Panc1 (cell line): ENCODE measurements around the gene SDHAF1. TPM values are rescaled to one million over a fixed set of nuclear protein-coding genes. Genes with fewer than 3 reads are reported as not detected.
A peak's percentile ranks its signal among the peaks of the same experiment; 100 is the strongest.

Source experiments
- ATAC-seq: fragments of 200-7000 bp; cut with Tn5 transposase; 2 replicates; pipeline ENCODE4 v1.9.1; 2020; ENCODE audit warnings: mild to moderate bottlenecking, moderate library complexity
- BruUV-seq: library from RNA; stranded (reverse); fragments of 400-500 nt; replicated peaks from 2 replicates; lab custom pipeline; 2021; lab: Mats Ljungman, UMichigan
- CTCF ChIA-PET: fragments of 300-600 bp; sonication (Branson Sonifier 250); formaldehyde crosslinking; loops from one replicate; lab custom pipeline; 2022; ENCODE audit warnings: antibody characterized with exemption; lab: Charles Lee
- POLR2A ChIA-PET: fragments of 300-600 bp; sonication (Branson Sonifier 250); formaldehyde crosslinking; loops from one replicate; lab custom pipeline; 2022; ENCODE audit warnings: antibody characterized with exemption; lab: Charles Lee
- DNase-seq: peaks from one replicate; pipeline ENCODE4 v3.0.0-alpha.2; 2010; ENCODE audit warnings: low read depth, low spot score
- H3K27ac ChIP-seq: 2 replicates; pipeline ENCODE4 v1.5.1; 2011; ENCODE audit warnings: mild to moderate bottlenecking, low read length, inconsistent platforms
- H3K27me3 ChIP-seq: fragments of 200-500 bp; sonication (Bioruptor generic); 2 replicates; pipeline ENCODE4 v1.6.0; 2014; ENCODE audit warnings: low read length, inconsistent platforms; ENCODE audit not compliant: control insufficient read depth, insufficient read depth
- H3K36me3 ChIP-seq: fragments of 200-500 bp; sonication (Bioruptor generic); 2 replicates; pipeline ENCODE4 v1.5.1; 2014; ENCODE audit warnings: inconsistent platforms, mild to moderate bottlenecking, low read length, moderate library complexity; ENCODE audit not compliant: control insufficient read depth, insufficient read depth
- H3K4me1 ChIP-seq: 2 replicates; pipeline ENCODE4 v1.5.1; 2011; ENCODE audit warnings: inconsistent platforms, mild to moderate bottlenecking, low read length, moderate library complexity; ENCODE audit not compliant: control insufficient read depth, insufficient read depth
- H3K4me3 ChIP-seq, 2 experiments: 2 replicates each; pipeline ENCODE4 v1.5.1; 2011 to 2012; ENCODE audit warnings: low read depth in 2 of 2, low read length in 2 of 2, mild to moderate bottlenecking in 2 of 2, inconsistent platforms in 1 of 2, moderate library complexity in 1 of 2
- H3K9me3 ChIP-seq: fragments of 200-500 bp; sonication (Bioruptor generic); 2 replicates; pipeline ENCODE4 v1.5.1; 2014; ENCODE audit warnings: low read depth, mild to moderate bottlenecking, inconsistent platforms, low read length, moderate library complexity; ENCODE audit not compliant: control insufficient read depth, insufficient read depth
- POLR2AphosphoS5 ChIP-seq: IDR thresholded peaks from 2 replicates; pipeline ENCODE4 v1.6.1; 2012; ENCODE audit warnings: mild to moderate bottlenecking, low read depth, low read length, moderate library complexity
- SIN3A ChIP-seq: IDR thresholded peaks from 2 replicates; pipeline ENCODE4 v1.6.1; 2012; ENCODE audit warnings: low read depth, mild to moderate bottlenecking, low read length, moderate library complexity, borderline replicate concordance; ENCODE audit not compliant: insufficient read depth
- TCF7L2 ChIP-seq: IDR thresholded peaks from 2 replicates; pipeline ENCODE4 v1.6.1; 2011; ENCODE audit warnings: mild to moderate bottlenecking, low read depth, low read length, inconsistent platforms
- in situ Hi-C: cut with HindIII; loops from 2 replicates; pipeline ENCODE4 v1.10.0; 2016; ENCODE audit warnings: low sequenced_read_pairs, low pct_unique_long_range_greater_than_20kb
- intact Hi-C: fragments of 100-400 bp; cut with micrococcal nuclease; formaldehyde crosslinking; loops from one replicate; pipeline ENCODE4 v1.10.0; 2022; ENCODE audit not compliant: unreplicated experiment
- total RNA-seq: library from RNA; stranded (reverse); gene quantifications from one replicate; pipeline ENCODE4 v1.2.1, GENCODE V29; 2021; ENCODE audit not compliant: unreplicated experiment
- TF ChIP-seq, protein P1 (sequence below), 2 experiments: IDR thresholded peaks; 2 replicates each; pipeline ENCODE4 v1.6.1; 2011 to 2012; ENCODE audit warnings: low read depth in 2 of 2, control low read depth in 1 of 2, low read length in 1 of 2, mild to moderate bottlenecking in 1 of 2, moderate library complexity in 1 of 2; ENCODE audit not compliant: insufficient read depth in 1 of 2
- TF ChIP-seq, protein P2 (sequence below): fragments of 450-650 bp; IDR thresholded peaks from 2 replicates; pipeline ENCODE4 v1.5.1; 2017; ENCODE audit warnings: mild to moderate bottlenecking

Gene SDHAF1
- total RNA-seq, 1 experiment from 2014 or later = 19.0 TPM

DNA sequence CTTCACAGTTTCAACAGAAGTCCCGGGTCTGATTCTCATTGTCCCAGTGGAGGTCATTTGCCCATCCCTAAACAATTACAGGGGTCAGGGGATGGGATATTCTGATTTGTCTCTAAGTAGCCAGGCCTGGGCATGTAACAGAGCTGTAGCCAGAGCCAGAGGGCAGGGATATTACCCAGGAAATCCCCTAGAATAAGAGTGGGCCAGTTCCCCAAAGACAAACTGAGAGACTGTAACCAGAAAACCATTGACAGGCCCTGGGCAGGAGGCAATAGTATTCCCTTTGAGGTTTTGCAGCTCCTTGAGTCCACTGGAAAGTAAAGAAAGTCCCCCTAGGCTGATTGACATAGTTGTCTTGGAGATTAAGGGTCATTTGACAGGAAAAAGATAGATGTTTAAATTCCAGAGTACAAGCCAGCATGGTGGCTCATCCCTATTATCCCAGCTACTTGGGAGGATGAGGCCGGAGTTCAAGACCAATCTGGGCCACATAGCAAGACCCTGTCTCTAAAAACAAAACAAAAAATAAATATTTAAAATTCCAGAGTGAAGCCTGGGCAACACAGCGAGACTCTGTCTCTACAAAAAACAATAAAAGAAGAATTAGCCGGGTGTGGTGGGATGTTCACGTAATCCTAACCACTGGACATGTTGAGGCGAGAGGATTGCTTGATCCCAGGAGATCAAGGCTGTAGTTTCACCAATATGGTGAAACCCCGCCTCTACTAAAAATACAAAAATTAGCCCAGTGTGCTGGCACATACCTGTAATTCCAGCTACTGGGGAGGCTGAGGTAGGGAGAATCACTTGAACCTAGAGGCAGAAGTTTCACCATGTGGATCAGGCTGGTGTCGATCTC lies 1.9 kb upstream of the SDHAF1 start:
- BruUV-seq = no TSS peak
- Histone ChIP-seq H3K4me3 (no peak overlapping the region), H3K27ac (no peak overlapping the region), H3K9me3 (no peaks in the 10 kb centered on the region), H3K36me3 (no peaks in the 10 kb centered on the region), H3K27me3 (no peaks in the 10 kb centered on the region), H3K4me1 (peaks cover 14% of the 10 kb centered on the region)
- POLR2A ChIA-PET = interaction anchor here (0.6 kb wide), 1 partner anchor 109 kb away, joined by 3 read pairs; no protein-coding TSS in a partner anchor
- TF ChIP-seq, protein P1, sequence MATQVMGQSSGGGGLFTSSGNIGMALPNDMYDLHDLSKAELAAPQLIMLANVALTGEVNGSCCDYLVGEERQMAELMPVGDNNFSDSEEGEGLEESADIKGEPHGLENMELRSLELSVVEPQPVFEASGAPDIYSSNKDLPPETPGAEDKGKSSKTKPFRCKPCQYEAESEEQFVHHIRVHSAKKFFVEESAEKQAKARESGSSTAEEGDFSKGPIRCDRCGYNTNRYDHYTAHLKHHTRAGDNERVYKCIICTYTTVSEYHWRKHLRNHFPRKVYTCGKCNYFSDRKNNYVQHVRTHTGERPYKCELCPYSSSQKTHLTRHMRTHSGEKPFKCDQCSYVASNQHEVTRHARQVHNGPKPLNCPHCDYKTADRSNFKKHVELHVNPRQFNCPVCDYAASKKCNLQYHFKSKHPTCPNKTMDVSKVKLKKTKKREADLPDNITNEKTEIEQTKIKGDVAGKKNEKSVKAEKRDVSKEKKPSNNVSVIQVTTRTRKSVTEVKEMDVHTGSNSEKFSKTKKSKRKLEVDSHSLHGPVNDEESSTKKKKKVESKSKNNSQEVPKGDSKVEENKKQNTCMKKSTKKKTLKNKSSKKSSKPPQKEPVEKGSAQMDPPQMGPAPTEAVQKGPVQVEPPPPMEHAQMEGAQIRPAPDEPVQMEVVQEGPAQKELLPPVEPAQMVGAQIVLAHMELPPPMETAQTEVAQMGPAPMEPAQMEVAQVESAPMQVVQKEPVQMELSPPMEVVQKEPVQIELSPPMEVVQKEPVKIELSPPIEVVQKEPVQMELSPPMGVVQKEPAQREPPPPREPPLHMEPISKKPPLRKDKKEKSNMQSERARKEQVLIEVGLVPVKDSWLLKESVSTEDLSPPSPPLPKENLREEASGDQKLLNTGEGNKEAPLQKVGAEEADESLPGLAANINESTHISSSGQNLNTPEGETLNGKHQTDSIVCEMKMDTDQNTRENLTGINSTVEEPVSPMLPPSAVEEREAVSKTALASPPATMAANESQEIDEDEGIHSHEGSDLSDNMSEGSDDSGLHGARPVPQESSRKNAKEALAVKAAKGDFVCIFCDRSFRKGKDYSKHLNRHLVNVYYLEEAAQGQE (IDR thresholded peaks at IDR 0.05; ENCODE audit: insufficient read depth in 1 of 2, low read depth in 2 of 2, low read length in 1 of 2) = no peak
- no peak for TF ChIP-seq SIN3A
- TF ChIP-seq TCF7L2 = no peak
- TF ChIP-seq, protein P2, sequence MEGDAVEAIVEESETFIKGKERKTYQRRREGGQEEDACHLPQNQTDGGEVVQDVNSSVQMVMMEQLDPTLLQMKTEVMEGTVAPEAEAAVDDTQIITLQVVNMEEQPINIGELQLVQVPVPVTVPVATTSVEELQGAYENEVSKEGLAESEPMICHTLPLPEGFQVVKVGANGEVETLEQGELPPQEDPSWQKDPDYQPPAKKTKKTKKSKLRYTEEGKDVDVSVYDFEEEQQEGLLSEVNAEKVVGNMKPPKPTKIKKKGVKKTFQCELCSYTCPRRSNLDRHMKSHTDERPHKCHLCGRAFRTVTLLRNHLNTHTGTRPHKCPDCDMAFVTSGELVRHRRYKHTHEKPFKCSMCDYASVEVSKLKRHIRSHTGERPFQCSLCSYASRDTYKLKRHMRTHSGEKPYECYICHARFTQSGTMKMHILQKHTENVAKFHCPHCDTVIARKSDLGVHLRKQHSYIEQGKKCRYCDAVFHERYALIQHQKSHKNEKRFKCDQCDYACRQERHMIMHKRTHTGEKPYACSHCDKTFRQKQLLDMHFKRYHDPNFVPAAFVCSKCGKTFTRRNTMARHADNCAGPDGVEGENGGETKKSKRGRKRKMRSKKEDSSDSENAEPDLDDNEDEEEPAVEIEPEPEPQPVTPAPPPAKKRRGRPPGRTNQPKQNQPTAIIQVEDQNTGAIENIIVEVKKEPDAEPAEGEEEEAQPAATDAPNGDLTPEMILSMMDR = no peak
- TF ChIP-seq POLR2AphosphoS5 = no peak
- in situ Hi-C loops (no loop called here), intact Hi-C loops (no loop called here)
- DNase-seq = no peak
- CTCF ChIA-PET = no interaction called here
- ATAC-seq = no peak

- DNase-seq = no peak
- no peaks in the 10 kb centered on the region for H3K27me3 ChIP-seq
- in situ Hi-C loops (no loop called here), intact Hi-C loops (no loop called here)
- peaks cover 14% of the 10 kb centered on the region for H3K4me1 ChIP-seq
- no peaks in the 10 kb centered on the region for H3K36me3 ChIP-seq
- H3K4me3 ChIP-seq = peak overlapping the region; percentile 82 to 93
- BruUV-seq = no TSS peak
- ChIA-PET POLR2A (interaction anchor here (0.6 kb wide), 2 partner anchors 59 to 110 kb away, joined by 3 to 13 read pairs; no protein-coding TSS in a partner anchor), CTCF (no interaction called here)
- TF ChIP-seq SIN3A (no peak), POLR2AphosphoS5 (no peak)
- TF ChIP-seq, protein P2 = peak; percentile 80
- H3K9me3 ChIP-seq = no peaks in the 10 kb centered on the region
- ATAC-seq = peak; percentile 32; the same call in 1 of the 2 replicates
- H3K27ac ChIP-seq = peak overlapping the region; percentile 87
Measured at GRCh38 chr19:35993923-35994598, 927 bp upstream of the SDHAF1 start.
